Endothelial cell of umbilical vein (primary cell): ENCODE measurements around the gene NIPBL. TPM values are rescaled to one million over a fixed set of nuclear protein-coding genes. Genes with fewer than 3 reads are reported as not detected.

ENCODE experiments used
- BruUV-seq: library from RNA; stranded (reverse); fragments of 400-500 nt; replicated peaks from 2 replicates; lab custom pipeline; 2021; lab: Mats Ljungman, UMichigan
- CTCF ChIA-PET: fragments of 300-600, 350-600 bp; sonication (Branson Sonifier 250); formaldehyde crosslinking; loops from one replicate; lab custom pipeline; 2021; ENCODE audit warnings: antibody characterized with exemption, inconsistent platforms; lab: Charles Lee
- POLR2A ChIA-PET: fragments of 300-600, 350-600 bp; sonication (Branson Sonifier 250); formaldehyde crosslinking; loops from one replicate; lab custom pipeline; 2021; ENCODE audit warnings: antibody characterized with exemption, inconsistent platforms; lab: Charles Lee
- DNase-seq: peaks from one replicate; pipeline ENCODE4 v3.0.0-alpha.2; 2011; ENCODE audit warnings: low read depth, low spot score
- FAIRE-seq: peaks from 2 replicates; lab custom pipeline; 2011; peaks lifted over from hg19 to GRCh38; lab: Jason Lieb, UNC
- H2AFZ ChIP-seq: 2 replicates; pipeline ENCODE4 v1.6.0; 2012; ENCODE audit warnings: low read depth, low read length, control low read depth, inconsistent platforms
- H3K27ac ChIP-seq: 2 replicates; pipeline ENCODE4 v1.5.1; 2011; ENCODE audit warnings: low read depth, mild to moderate bottlenecking, control low read depth, low read length, moderate library complexity; ENCODE audit not compliant: insufficient read depth
- H3K27me3 ChIP-seq, 2 experiments: 2 replicates each; pipeline versions ENCODE4 v1.6.0 to v1.6.1; 2011; ENCODE audit warnings: low read length in 2 of 2, mixed read lengths in 1 of 2; ENCODE audit not compliant: control insufficient read depth in 2 of 2, insufficient read depth in 2 of 2
- H3K36me3 ChIP-seq, 2 experiments: 2 replicates in 1 of 2; 3 replicates in 1 of 2; pipeline ENCODE4 v1.5.1; 2011; ENCODE audit warnings: low read length in 2 of 2, mild to moderate bottlenecking in 1 of 2, moderate library complexity in 1 of 2; ENCODE audit not compliant: control insufficient read depth in 2 of 2, insufficient read depth in 2 of 2; ENCODE audit errors: extremely low read depth in 1 of 2
- H3K4me1 ChIP-seq: 3 replicates; pipeline ENCODE4 v1.5.1; 2011; ENCODE audit warnings: mild to moderate bottlenecking, low read length; ENCODE audit not compliant: control insufficient read depth, insufficient read depth; ENCODE audit errors: extremely low read depth
- H3K4me2 ChIP-seq: 2 replicates; pipeline ENCODE4 v1.6.1; 2011; ENCODE audit warnings: low read length, control low read depth, mixed read lengths; ENCODE audit not compliant: insufficient read depth
- H3K4me3 ChIP-seq, 3 experiments: fragments of 200-600 bp in 1 of 3; sonication (generic), shearing (Covaris generic) in 1 of 3; replicated peaks in 1 of 3; 2 replicates each; pipeline ENCODE4 v1.5.1; 2011 to 2016; ENCODE audit warnings: control low read depth in 3 of 3, low read length in 3 of 3, mild to moderate bottlenecking in 2 of 3, inconsistent platforms in 1 of 3, low read depth in 1 of 3, moderate library complexity in 1 of 3; ENCODE audit not compliant: insufficient read depth in 1 of 3
- H3K79me2 ChIP-seq: 2 replicates; pipeline ENCODE4 v1.6.0; 2012; ENCODE audit warnings: low read length, inconsistent platforms; ENCODE audit not compliant: control insufficient read depth, insufficient read depth
- H3K9ac ChIP-seq: replicated peaks from 2 replicates; pipeline ENCODE3; 2011; ENCODE audit warnings: low read length, control low read depth; ENCODE audit not compliant: insufficient read depth; ENCODE audit errors: extremely low read depth
- H3K9me1 ChIP-seq: replicated peaks from 3 replicates; pipeline ENCODE4 v1.6.0; 2011; ENCODE audit warnings: mild to moderate bottlenecking, low read length; ENCODE audit not compliant: control insufficient read depth, insufficient read depth; ENCODE audit errors: extremely low read depth
- H3K9me3 ChIP-seq: replicated peaks from 2 replicates; pipeline ENCODE4 v1.5.1; 2012; ENCODE audit warnings: low read length, inconsistent platforms; ENCODE audit not compliant: control insufficient read depth, insufficient read depth
- H4K20me1 ChIP-seq: replicated peaks from 2 replicates; pipeline ENCODE3; 2011; ENCODE audit warnings: mild to moderate bottlenecking, low read length; ENCODE audit not compliant: control insufficient read depth, insufficient read depth; ENCODE audit errors: extremely low read depth
- CTCF ChIP-seq, 2 donors: IDR thresholded peaks; 1 replicate in 1 of 2; 2 replicates in 1 of 2; pipeline ENCODE4 v1.5.1; 2011; ENCODE audit warnings: low read length in 2 of 2, mild to moderate bottlenecking in 2 of 2, moderate library complexity in 2 of 2, control low read depth in 1 of 2, inconsistent platforms in 1 of 2, low read depth in 1 of 2; ENCODE audit not compliant: insufficient read depth in 1 of 2; ENCODE audit errors: extremely low read depth in 1 of 2
- EZH2 ChIP-seq: IDR thresholded peaks from 2 replicates; pipeline ENCODE4 v1.6.1; 2012; ENCODE audit warnings: borderline replicate concordance, low read depth, mild to moderate bottlenecking, moderate library complexity, low read length, inconsistent platforms; ENCODE audit not compliant: severe bottlenecking
- FOS ChIP-seq: IDR thresholded peaks from 2 replicates; pipeline ENCODE4 v1.6.1; 2011; ENCODE audit warnings: mild to moderate bottlenecking, low read length, moderate library complexity, borderline replicate concordance; ENCODE audit not compliant: insufficient read depth
- GATA2 ChIP-seq: IDR thresholded peaks from 2 replicates; pipeline ENCODE4 v1.7.0; 2011; ENCODE audit warnings: low read depth, mild to moderate bottlenecking, moderate library complexity, mixed read lengths, low read length; ENCODE audit not compliant: insufficient read length, insufficient read depth
- JUN ChIP-seq: IDR thresholded peaks from 2 replicates; pipeline ENCODE4 v1.6.1; 2011; ENCODE audit warnings: borderline replicate concordance, low read depth; ENCODE audit not compliant: insufficient read length, insufficient read depth
- MAX ChIP-seq: IDR thresholded peaks from 2 replicates; pipeline ENCODE4 v1.6.1; 2011; ENCODE audit not compliant: insufficient read depth, insufficient read length
- MYC ChIP-seq: IDR thresholded peaks from one replicate; pipeline ENCODE4 v1.6.1; 2011; ENCODE audit warnings: mild to moderate bottlenecking, low read depth, low read length
- POLR2A ChIP-seq: IDR thresholded peaks from 2 replicates; pipeline ENCODE4 v1.6.1; 2012; ENCODE audit warnings: low read depth, mild to moderate bottlenecking, control low read depth, low read length
- POLR2AphosphoS5 ChIP-seq: IDR thresholded peaks from 2 replicates; pipeline ENCODE4 v1.6.1; 2012; ENCODE audit warnings: low read depth, mild to moderate bottlenecking, control low read depth, low read length, moderate library complexity; ENCODE audit not compliant: insufficient read depth
- dilution Hi-C: fragments of 300-500 bp; cut with MboI; formaldehyde crosslinking; loops from one replicate; pipeline ENCODE4 v1.15.0; 2019; ENCODE audit warnings: low sequenced_read_pairs; ENCODE audit not compliant: extremely low pct_ligation_motif_present
- intact Hi-C: fragments of 100-400 bp; cut with micrococcal nuclease; formaldehyde crosslinking; loops from one replicate; pipeline ENCODE4 v1.10.0; 2022
- polyA plus RNA-seq, 4 experiments: library from polyadenylated mRNA; depleted of rRNA in 3 of 4; stranded (reverse) in 3 of 4; unstranded in 1 of 4; fragments of >200 nt; gene quantifications; 2 replicates each; pipeline versions ENCODE4 v1.2.1 to v1.2.3, GENCODE V29; 2011 to 2012; ENCODE audit warnings: missing spikeins in 1 of 4
- total RNA-seq: library from RNA; stranded (reverse); gene quantifications from 2 replicates; pipeline ENCODE4 v1.2.3, GENCODE V29; 2021

The NIPBL gene
- total and polyA plus RNA-seq, 2 donors (not counting 3 experiments of a cell fraction or from before 2014, with no cell fraction given), result 15.5 to 50.7 TPM

GRCh38 chr5:36943584-36943983 is 67.0 kb downstream of the NIPBL start:
- no peaks in the 10 kb centered on the region for H3K27me3 ChIP-seq
- TF ChIP-seq JUN, result no peak
- no peak overlapping the region for H2AFZ ChIP-seq
- H3K9ac ChIP-seq, result no peak overlapping the region
- H3K79me2 ChIP-seq, result peaks cover 77% of the 10 kb centered on the region
- peaks cover 11% of the 10 kb centered on the region for H4K20me1 ChIP-seq
- BruUV-seq, result no TSS peak
- H3K36me3 ChIP-seq, result no peaks in the 10 kb centered on the region
- H3K4me3 ChIP-seq, result no peak overlapping the region
- H3K4me2 ChIP-seq, result no peak overlapping the region
- CTCF ChIA-PET, result interaction anchor here (0.8 to 1.2 kb wide), 2 partner anchors 10 to 68 kb away, joined by 3 read pairs; no protein-coding TSS in a partner anchor
- DNase-seq, result no peak
- dilution Hi-C loops (no loop called here), intact Hi-C loops (no loop called here)
- FAIRE-seq, result no peak
- no peak overlapping the region for H3K27ac ChIP-seq
- peaks cover 26% of the 10 kb centered on the region for H3K4me1 ChIP-seq
- H3K9me1 ChIP-seq, result no peaks in the 10 kb centered on the region
- H3K9me3 ChIP-seq, result no peaks in the 10 kb centered on the region
- POLR2A ChIA-PET, result no interaction called here

- ChIA-PET CTCF (interaction anchor here (0.6 to 3.7 kb wide), 26 partner anchors 9 to 214 kb away, joined by 3 to 28 read pairs (median 4); partner anchors contain the start of gene NIPBL), POLR2A (no interaction called here)
- Histone ChIP-seq H3K79me2 (peaks cover 76% of the 10 kb centered on the region), H3K9ac (no peak overlapping the region), H2AFZ (no peak overlapping the region), H3K9me3 (no peaks in the 10 kb centered on the region), H3K4me3 (no peak overlapping the region), H3K27ac (no peak overlapping the region), H3K27me3 (no peaks in the 10 kb centered on the region), H4K20me1 (peaks cover 11% of the 10 kb centered on the region), H3K36me3 (no peaks in the 10 kb centered on the region), H3K9me1 (no peaks in the 10 kb centered on the region), H3K4me2 (no peak overlapping the region), H3K4me1 (peaks cover 23% of the 10 kb centered on the region)
- no TSS peak for BruUV-seq
- intact Hi-C loops (loop anchor here (1.0 to 2.0 kb wide), 3 partner anchors 68 to 205 kb away; partner anchors contain the start of gene NIPBL), dilution Hi-C loops (no loop called here)
- FAIRE-seq (no peak), DNase-seq (no peak)
- no peak for TF ChIP-seq POLR2A
- TF ChIP-seq GATA2, result no peak
- TF ChIP-seq MYC, result no peak
- TF ChIP-seq CTCF (IDR thresholded peaks at IDR 0.05; ENCODE audit: extremely low read depth in 1 of 2, insufficient read depth in 1 of 2, low read depth in 1 of 2, low read length in 2 of 2), result no peak
- no peak for TF ChIP-seq EZH2
- TF ChIP-seq FOS, result no peak
- no peak for TF ChIP-seq MAX
- TF ChIP-seq POLR2AphosphoS5, result no peak
- TF ChIP-seq JUN, result no peak
These were observed 67.5 kb downstream of the NIPBL start for GRCh38 chr5:36944024-36944423.
